ENCODE data around the gene NDN.

GRCh38 chr15:23708332-23708731 lies 21.2 kb upstream of the NDN start:
- no peak for TF ChIP-seq EZH2 (IDR thresholded peaks at IDR 0.05; ENCODE audit: borderline replicate concordance, insufficient read depth, low read length, poor library complexity, severe bottlenecking)
- TF ChIP-seq, protein P1, sequence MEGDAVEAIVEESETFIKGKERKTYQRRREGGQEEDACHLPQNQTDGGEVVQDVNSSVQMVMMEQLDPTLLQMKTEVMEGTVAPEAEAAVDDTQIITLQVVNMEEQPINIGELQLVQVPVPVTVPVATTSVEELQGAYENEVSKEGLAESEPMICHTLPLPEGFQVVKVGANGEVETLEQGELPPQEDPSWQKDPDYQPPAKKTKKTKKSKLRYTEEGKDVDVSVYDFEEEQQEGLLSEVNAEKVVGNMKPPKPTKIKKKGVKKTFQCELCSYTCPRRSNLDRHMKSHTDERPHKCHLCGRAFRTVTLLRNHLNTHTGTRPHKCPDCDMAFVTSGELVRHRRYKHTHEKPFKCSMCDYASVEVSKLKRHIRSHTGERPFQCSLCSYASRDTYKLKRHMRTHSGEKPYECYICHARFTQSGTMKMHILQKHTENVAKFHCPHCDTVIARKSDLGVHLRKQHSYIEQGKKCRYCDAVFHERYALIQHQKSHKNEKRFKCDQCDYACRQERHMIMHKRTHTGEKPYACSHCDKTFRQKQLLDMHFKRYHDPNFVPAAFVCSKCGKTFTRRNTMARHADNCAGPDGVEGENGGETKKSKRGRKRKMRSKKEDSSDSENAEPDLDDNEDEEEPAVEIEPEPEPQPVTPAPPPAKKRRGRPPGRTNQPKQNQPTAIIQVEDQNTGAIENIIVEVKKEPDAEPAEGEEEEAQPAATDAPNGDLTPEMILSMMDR (IDR thresholded peaks at IDR 0.05; ENCODE audit: poor library complexity, severe bottlenecking): no peak
- TF ChIP-seq POLR2AphosphoS5 (IDR thresholded peaks at IDR 0.05): no peak
- TF ChIP-seq RAD21 (conservative IDR thresholded peaks at IDR 0.05): no peak
- TF ChIP-seq EP300 (conservative IDR thresholded peaks at IDR 0.05; ENCODE audit: poor library complexity, severe bottlenecking): no peak
- no peak for TF ChIP-seq MXI1 (conservative IDR thresholded peaks at IDR 0.05; ENCODE audit: poor library complexity, severe bottlenecking)
